SK-N-SH (cell line): ENCODE measurements around the gene ANTKMT. TPM values are rescaled to one million over a fixed set of nuclear protein-coding genes. Genes with fewer than 3 reads are reported as not detected.

Experiments used
- CTCF ChIA-PET: fragments of 300-600, 350-600 bp; formaldehyde crosslinking; extraction: SDS; loops from one replicate; lab custom pipeline; 2021; lab: Yijun Ruan, JAX
- POLR2A ChIA-PET: fragments of 350-600 bp; sonication (Branson Sonifier 250); formaldehyde crosslinking; extraction: SDS; loops from one replicate; lab custom pipeline; 2020; ENCODE audit warnings: antibody characterized with exemption, inconsistent platforms; lab: Yijun Ruan, JAX
- DNase-seq: peaks from one replicate; pipeline ENCODE4 v3.0.0; 2012
- H2AFZ ChIP-seq: fragments of 200-600 bp; sonication (generic); 2 replicates; pipeline ENCODE4 v1.8.1; 2016; ENCODE audit warnings: antibody characterized with exemption, mild to moderate bottlenecking, low read depth
- H3F3A ChIP-seq: fragments of 200-600 bp; sonication (generic); replicated peaks from 2 replicates; pipeline ENCODE3; 2016; ENCODE audit warnings: antibody characterized with exemption, mild to moderate bottlenecking; ENCODE audit not compliant: insufficient read depth
- H3K27ac ChIP-seq, 2 experiments: fragments of 200-500 bp in 1 of 2; fragments of 200-600 bp in 1 of 2; sonication (Bioruptor generic) in 1 of 2; sonication (generic), shearing (Covaris generic) in 1 of 2; 2 replicates each; pipeline versions ENCODE4 v1.5.1 to v1.6.1; 2014 to 2016; ENCODE audit warnings: low read depth in 2 of 2, inconsistent platforms in 1 of 2, low read length in 1 of 2, mild to moderate bottlenecking in 1 of 2, mixed read lengths in 1 of 2
- H3K27me3 ChIP-seq: fragments of 200-600 bp; sonication (generic), shearing (Covaris generic); 2 replicates; pipeline ENCODE4 v1.6.1; 2016; ENCODE audit warnings: mixed run types; ENCODE audit not compliant: insufficient read depth
- H3K36me3 ChIP-seq, 2 experiments: fragments of 200-500 bp in 1 of 2; fragments of 200-600 bp in 1 of 2; sonication (Bioruptor generic) in 1 of 2; sonication (generic) in 1 of 2; replicated peaks in 1 of 2; 2 replicates each; pipeline versions ENCODE3 to v1.5.1; 2014 to 2016; ENCODE audit warnings: low read length in 1 of 2, mild to moderate bottlenecking in 1 of 2; ENCODE audit not compliant: insufficient read depth in 2 of 2, control insufficient read depth in 1 of 2
- H3K4me1 ChIP-seq, 2 experiments: fragments of 200-500 bp in 1 of 2; fragments of 200-600 bp in 1 of 2; sonication (Bioruptor generic) in 1 of 2; sonication (generic), shearing (Covaris generic) in 1 of 2; 2 replicates each; pipeline versions ENCODE4 v1.5.1 to v1.6.1; 2014 to 2016; ENCODE audit warnings: low read depth in 1 of 2, low read length in 1 of 2, mixed run types in 1 of 2; ENCODE audit not compliant: insufficient read depth in 2 of 2, control insufficient read depth in 1 of 2
- H3K4me2 ChIP-seq: fragments of 200-600 bp; sonication (generic), shearing (Covaris generic); 2 replicates; pipeline ENCODE4 v1.6.1; 2017; ENCODE audit warnings: mixed run types
- H3K4me3 ChIP-seq, 2 experiments: fragments of 200-500 bp in 1 of 2; fragments of 200-600 bp in 1 of 2; sonication (Bioruptor generic) in 1 of 2; sonication (generic), shearing (Covaris generic) in 1 of 2; 2 replicates each; pipeline versions ENCODE4 v1.5.1 to v1.8.1; 2014 to 2016; ENCODE audit warnings: low read depth in 2 of 2, inconsistent platforms in 1 of 2, low read length in 1 of 2, mild to moderate bottlenecking in 1 of 2, mixed read lengths in 1 of 2, moderate library complexity in 1 of 2
- H3K79me2 ChIP-seq: fragments of 200-600 bp; sonication (generic); 2 replicates; pipeline ENCODE4 v1.8.1; 2017; ENCODE audit warnings: mild to moderate bottlenecking; ENCODE audit not compliant: insufficient read depth
- H3K9ac ChIP-seq: fragments of 200-600 bp; sonication (generic); 2 replicates; pipeline ENCODE4 v1.6.1; 2017; ENCODE audit warnings: mixed run types
- H3K9me2 ChIP-seq: fragments of 200-600 bp; sonication (generic); 2 replicates; pipeline ENCODE4 v1.6.1; 2017; ENCODE audit warnings: mixed run types
- H3K9me3 ChIP-seq: fragments of 200-600 bp; sonication (generic); 2 replicates; pipeline ENCODE4 v1.6.1; 2017; ENCODE audit warnings: mixed run types, mild to moderate bottlenecking, moderate library complexity
- H4K20me1 ChIP-seq: fragments of 200-600 bp; sonication (generic); 2 replicates; pipeline ENCODE4 v1.6.1; 2017; ENCODE audit warnings: mild to moderate bottlenecking, mixed run types; ENCODE audit not compliant: insufficient read depth
- FOSL2 ChIP-seq: IDR thresholded peaks from 2 replicates; pipeline ENCODE4 v1.4.0; 2012; ENCODE audit warnings: low read depth, mild to moderate bottlenecking, moderate library complexity, borderline replicate concordance
- FOXJ3 ChIP-seq: sonication (generic); formaldehyde crosslinking; IDR thresholded peaks from 2 replicates; pipeline ENCODE4 v1.5.1; 2020; ENCODE audit warnings: mild to moderate bottlenecking, missing genetic modification reagents
- MXI1 ChIP-seq: IDR thresholded peaks from 2 replicates; pipeline ENCODE4 v1.6.1; 2012; ENCODE audit warnings: mild to moderate bottlenecking, low read depth, low read length, improper control_type of control experiment
- POLR2AphosphoS5 ChIP-seq: IDR thresholded peaks from 2 replicates; pipeline ENCODE4 v1.6.1; 2012; ENCODE audit warnings: low read depth, low read length
- TAF1 ChIP-seq: IDR thresholded peaks from 2 replicates; pipeline ENCODE4 v1.6.1; 2012; ENCODE audit warnings: low read depth, mild to moderate bottlenecking, low read length, moderate library complexity, borderline replicate concordance
- WGBS: methylation state at CpG from one replicate; pipeline ENCODE4 v1.1.6; 2017; ENCODE audit warnings: low lambda C conversion rate; 5-methylcytosine and 5-hydroxymethylcytosine counted together
- polyA plus RNA-seq, 3 experiments: library from polyadenylated mRNA; depleted of rRNA; stranded (reverse); fragments of >200 nt; gene quantifications; 2 replicates each; pipeline ENCODE4 v1.2.3, GENCODE V29; 2012
- TF ChIP-seq, protein P1 (sequence below): IDR thresholded peaks from 2 replicates; pipeline ENCODE4; 2012
- TF ChIP-seq, protein P2 (sequence below): IDR thresholded peaks from 2 replicates; pipeline ENCODE4 v1.4.0; 2012; ENCODE audit warnings: low read depth, borderline replicate concordance
- TF ChIP-seq, protein P3 (sequence below): fragments of 150-350 bp; IDR thresholded peaks from 2 replicates; pipeline ENCODE4 v1.6.1; 2017; ENCODE audit warnings: antibody characterized with exemption, low read length, low read depth, borderline replicate concordance
- TF ChIP-seq, protein P4 (sequence below): IDR thresholded peaks from 2 replicates; pipeline ENCODE4 v1.4.0; 2012; ENCODE audit warnings: low read depth

Gene ANTKMT
- polyA plus RNA-seq, 1 of the 3 experiments (the other 2 are of a cell fraction), result 57.4 TPM

DNA sequence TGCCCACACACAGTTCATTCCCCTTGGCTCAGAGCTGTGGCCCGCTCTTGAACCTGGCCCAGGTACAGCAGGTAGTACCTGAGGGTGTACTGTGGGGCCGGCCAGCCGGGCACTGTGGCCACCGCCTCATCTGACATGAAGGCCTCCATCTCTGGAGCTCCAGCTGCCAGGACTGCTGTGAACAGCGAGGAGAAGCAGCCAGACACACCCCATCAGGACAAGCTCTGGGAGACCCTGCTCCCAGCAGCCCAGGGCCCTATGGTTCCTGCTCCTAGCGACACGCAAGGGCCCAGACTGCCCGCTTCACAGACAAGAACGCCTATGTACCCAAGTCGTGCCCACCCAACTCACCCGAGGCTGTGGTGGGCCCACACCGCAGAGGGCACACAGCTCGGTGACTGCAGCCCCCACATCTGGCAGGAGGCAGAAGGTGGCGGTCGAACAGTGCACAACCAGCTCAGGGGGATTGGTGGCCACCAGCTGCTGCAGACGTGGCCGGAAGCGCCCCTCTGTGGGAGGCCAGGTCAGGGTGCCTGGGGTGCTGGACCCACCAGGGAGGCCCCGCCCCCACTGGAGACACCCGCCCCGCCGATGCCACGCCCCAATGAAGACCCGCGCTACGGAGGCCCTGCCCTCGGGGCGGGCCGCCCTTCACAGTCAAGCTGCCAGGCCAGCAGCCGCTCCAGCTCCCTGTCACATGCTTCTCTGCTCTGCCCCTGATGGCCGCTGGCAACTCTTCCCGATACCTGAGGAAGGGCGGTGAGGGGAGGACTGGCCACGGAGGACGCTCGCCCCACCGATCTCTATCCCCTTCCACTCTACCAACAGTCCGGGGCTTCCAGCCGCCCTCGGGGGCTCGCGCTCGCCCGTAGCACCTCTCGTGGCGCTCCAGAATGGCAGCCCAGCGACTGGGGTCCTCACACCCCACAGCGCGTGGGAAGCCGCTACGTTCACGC, 41.8 kb upstream of the ANTKMT start:
- Histone ChIP-seq H3K4me3 (peak overlapping the region; percentile 60 to 70), H3K9me2 (no peaks in the 10 kb centered on the region), H3K9me3 (no peaks in the 10 kb centered on the region), H3K27ac (peak overlapping the region; percentile 82 to 96), H4K20me1 (peaks cover 23% of the 10 kb centered on the region), H3K36me3 (peaks cover 13 to 27% of the 10 kb centered on the region in 2 experiments), H3K4me1 (peaks cover 8 to 45% of the 10 kb centered on the region in 2 experiments; a peak in 2 of 4 replicates), H3K27me3 (no peaks in the 10 kb centered on the region), H3K9ac (peak overlapping the region; percentile 65; the same call in 1 of the 2 replicates), H3F3A (peaks cover 10% of the 10 kb centered on the region), H3K4me2 (peak overlapping the region; percentile 96), H3K79me2 (peaks cover 34% of the 10 kb centered on the region), H2AFZ (0 out of 2 replicates have a peak overlapping the region, but pooled peaks have one; percentile 82)
- whole genome bisulfite sequencing, result 4% methylated on average over 8 of the region's 52 CpGs
- ChIA-PET POLR2A (interaction anchor here (0.6 to 1.7 kb wide), 12 partner anchors 10 to 43 kb away, joined by 3 to 10 read pairs (median 4); partner anchors contain the start of genes MCRIP2, METTL26, RHOT2 and WDR24), CTCF (interaction anchor here (0.5 to 3.8 kb wide), 6 partner anchors 11 to 41 kb away, joined by 3 to 20 read pairs (median 10); partner anchors contain the start of genes RHOT2 and WDR90)
- DNase-seq, result peak; percentile 91
- TF ChIP-seq FOSL2, result no peak
- TF ChIP-seq, protein P1, sequence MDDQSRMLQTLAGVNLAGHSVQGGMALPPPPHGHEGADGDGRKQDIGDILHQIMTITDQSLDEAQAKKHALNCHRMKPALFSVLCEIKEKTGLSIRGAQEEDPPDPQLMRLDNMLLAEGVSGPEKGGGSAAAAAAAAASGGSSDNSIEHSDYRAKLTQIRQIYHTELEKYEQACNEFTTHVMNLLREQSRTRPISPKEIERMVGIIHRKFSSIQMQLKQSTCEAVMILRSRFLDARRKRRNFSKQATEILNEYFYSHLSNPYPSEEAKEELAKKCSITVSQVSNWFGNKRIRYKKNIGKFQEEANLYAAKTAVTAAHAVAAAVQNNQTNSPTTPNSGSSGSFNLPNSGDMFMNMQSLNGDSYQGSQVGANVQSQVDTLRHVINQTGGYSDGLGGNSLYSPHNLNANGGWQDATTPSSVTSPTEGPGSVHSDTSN, result no peak
- peak; percentile 25; the same call in 1 of the 2 replicates for TF ChIP-seq TAF1
- 0 out of 2 replicates have a peak, but pooled peaks have one; percentile 44 for TF ChIP-seq FOXJ3
- TF ChIP-seq, protein P2, sequence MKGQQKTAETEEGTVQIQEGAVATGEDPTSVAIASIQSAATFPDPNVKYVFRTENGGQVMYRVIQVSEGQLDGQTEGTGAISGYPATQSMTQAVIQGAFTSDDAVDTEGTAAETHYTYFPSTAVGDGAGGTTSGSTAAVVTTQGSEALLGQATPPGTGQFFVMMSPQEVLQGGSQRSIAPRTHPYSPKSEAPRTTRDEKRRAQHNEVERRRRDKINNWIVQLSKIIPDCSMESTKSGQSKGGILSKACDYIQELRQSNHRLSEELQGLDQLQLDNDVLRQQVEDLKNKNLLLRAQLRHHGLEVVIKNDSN, result 0 out of 2 replicates have a peak, but pooled peaks have one; percentile 22
- TF ChIP-seq, protein P3, sequence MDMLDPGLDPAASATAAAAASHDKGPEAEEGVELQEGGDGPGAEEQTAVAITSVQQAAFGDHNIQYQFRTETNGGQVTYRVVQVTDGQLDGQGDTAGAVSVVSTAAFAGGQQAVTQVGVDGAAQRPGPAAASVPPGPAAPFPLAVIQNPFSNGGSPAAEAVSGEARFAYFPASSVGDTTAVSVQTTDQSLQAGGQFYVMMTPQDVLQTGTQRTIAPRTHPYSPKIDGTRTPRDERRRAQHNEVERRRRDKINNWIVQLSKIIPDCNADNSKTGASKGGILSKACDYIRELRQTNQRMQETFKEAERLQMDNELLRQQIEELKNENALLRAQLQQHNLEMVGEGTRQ, result 0 out of 2 replicates have a peak, but pooled peaks have one; percentile 16
- peak; percentile 74; the same call in 1 of the 2 replicates for TF ChIP-seq MXI1
- TF ChIP-seq, protein P4, sequence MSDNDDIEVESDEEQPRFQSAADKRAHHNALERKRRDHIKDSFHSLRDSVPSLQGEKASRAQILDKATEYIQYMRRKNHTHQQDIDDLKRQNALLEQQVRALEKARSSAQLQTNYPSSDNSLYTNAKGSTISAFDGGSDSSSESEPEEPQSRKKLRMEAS, result peak; percentile 21; the same call in 1 of the 2 replicates
- TF ChIP-seq POLR2AphosphoS5, result peak; percentile 34; the same call in 1 of the 2 replicates
